AG04449 (cell line): Measurements from ENCODE around the gene UVRAG.

Experiments
- CTCF ChIA-PET: fragments of 350-600 bp; formaldehyde crosslinking; extraction: SDS; loops from one replicate; lab custom pipeline; 2021; ENCODE audit warnings: antibody characterized with exemption; lab: Yijun Ruan, JAX
- POLR2A ChIA-PET: fragments of 400-600, 350-600 bp; formaldehyde crosslinking; extraction: SDS; loops from one replicate; lab custom pipeline; 2020; ENCODE audit warnings: antibody characterized with exemption, inconsistent platforms; lab: Yijun Ruan, JAX
- DNase-seq: peaks from one replicate; pipeline ENCODE4 v3.0.0-alpha.2; 2010; ENCODE audit warnings: low read depth, low spot score
- H3K4me3 ChIP-seq: 2 replicates; pipeline ENCODE4 v1.5.1; 2011; ENCODE audit warnings: low read depth, mild to moderate bottlenecking, control low read depth, low read length
- TF ChIP-seq, protein P1 (sequence below): IDR thresholded peaks from one replicate; pipeline ENCODE4 v1.5.1; 2011; ENCODE audit warnings: mild to moderate bottlenecking, moderate library complexity, low read length, control low read depth, inconsistent platforms; ENCODE audit not compliant: insufficient read depth; ENCODE audit errors: missing control alignments

Gene UVRAG

DNA sequence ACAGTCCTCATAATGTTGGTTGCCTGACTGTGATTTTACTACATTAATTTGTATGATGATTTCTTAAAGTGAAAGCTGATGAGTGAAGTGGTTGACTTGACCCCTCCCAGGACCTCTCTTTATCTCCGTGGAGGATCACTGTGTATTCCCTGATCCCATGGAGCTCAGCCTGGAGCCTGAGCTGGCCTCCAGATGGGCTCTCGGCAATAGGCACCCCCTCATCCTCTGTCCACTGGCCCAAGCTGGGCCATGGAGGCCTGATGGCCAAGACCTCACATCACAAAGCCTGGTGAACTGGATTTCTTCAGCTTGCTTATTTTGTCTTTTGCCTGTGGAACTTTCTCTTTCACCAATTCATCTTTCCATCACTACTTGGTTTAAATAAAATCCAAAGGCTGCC is 316.1 kb downstream of the UVRAG start:
- no peak overlapping the region for H3K4me3 ChIP-seq
- no peak for DNase-seq
- TF ChIP-seq, protein P1, sequence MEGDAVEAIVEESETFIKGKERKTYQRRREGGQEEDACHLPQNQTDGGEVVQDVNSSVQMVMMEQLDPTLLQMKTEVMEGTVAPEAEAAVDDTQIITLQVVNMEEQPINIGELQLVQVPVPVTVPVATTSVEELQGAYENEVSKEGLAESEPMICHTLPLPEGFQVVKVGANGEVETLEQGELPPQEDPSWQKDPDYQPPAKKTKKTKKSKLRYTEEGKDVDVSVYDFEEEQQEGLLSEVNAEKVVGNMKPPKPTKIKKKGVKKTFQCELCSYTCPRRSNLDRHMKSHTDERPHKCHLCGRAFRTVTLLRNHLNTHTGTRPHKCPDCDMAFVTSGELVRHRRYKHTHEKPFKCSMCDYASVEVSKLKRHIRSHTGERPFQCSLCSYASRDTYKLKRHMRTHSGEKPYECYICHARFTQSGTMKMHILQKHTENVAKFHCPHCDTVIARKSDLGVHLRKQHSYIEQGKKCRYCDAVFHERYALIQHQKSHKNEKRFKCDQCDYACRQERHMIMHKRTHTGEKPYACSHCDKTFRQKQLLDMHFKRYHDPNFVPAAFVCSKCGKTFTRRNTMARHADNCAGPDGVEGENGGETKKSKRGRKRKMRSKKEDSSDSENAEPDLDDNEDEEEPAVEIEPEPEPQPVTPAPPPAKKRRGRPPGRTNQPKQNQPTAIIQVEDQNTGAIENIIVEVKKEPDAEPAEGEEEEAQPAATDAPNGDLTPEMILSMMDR, result no peak
- ChIA-PET CTCF (interaction anchor here (1.0 to 3.5 kb wide), 4 partner anchors 13 to 234 kb away, joined by 4 to 19 read pairs (median 9); no protein-coding TSS in a partner anchor), POLR2A (no interaction called here)

GRCh38 chr11:76131671-76132631 is 316.9 kb downstream of the UVRAG start:
- CTCF ChIA-PET, result interaction anchor here (0.8 to 3.5 kb wide), 6 partner anchors 12 to 235 kb away, joined by 3 to 19 read pairs (median 6); no protein-coding TSS in a partner anchor
- H3K4me3 ChIP-seq, result no peak overlapping the region
- POLR2A ChIA-PET, result no interaction called here
- TF ChIP-seq, protein P1, result no peak
- no peak for DNase-seq

DNA sequence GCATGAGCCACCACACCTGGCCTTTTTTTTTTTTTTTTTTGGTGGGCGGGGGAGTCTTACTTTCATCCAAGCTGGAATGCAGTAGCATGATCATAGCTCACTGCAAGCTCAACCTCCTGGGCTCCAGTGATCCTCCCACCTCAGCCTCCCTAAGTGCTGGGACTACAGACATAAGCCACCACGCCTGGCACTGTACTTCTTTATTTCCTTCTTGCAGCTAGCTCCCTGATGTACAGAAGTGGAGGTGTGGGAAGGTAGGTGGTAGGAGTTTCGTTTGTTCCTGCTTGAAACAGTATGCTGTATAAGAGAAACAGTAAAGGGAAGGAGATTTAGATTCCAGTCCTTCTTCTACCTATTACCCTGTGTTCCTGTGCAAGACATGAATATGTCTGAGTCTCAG is 319.2 kb downstream of the UVRAG start:
- no peak overlapping the region for H3K4me3 ChIP-seq
- CTCF ChIA-PET, result interaction anchor here (1.4 to 3.5 kb wide), 5 partner anchors 12 to 237 kb away, joined by 3 to 19 read pairs (median 5); no protein-coding TSS in a partner anchor
- POLR2A ChIA-PET, result no interaction called here
- DNase-seq, result no peak
- TF ChIP-seq, protein P1, result no peak

- H3K4me3 ChIP-seq, result no peak overlapping the region
- ChIA-PET POLR2A (interaction anchor here (0.6 kb wide), 1 partner anchor 148 kb away, joined by 3 read pairs; no protein-coding TSS in a partner anchor), CTCF (interaction anchor here (1.3 to 2.4 kb wide), 5 partner anchors 11 to 238 kb away, joined by 3 to 8 read pairs (median 5); no protein-coding TSS in a partner anchor)
- TF ChIP-seq, protein P1, result no peak
- no peak for DNase-seq
Measured at GRCh38 chr11:76135491-76135890, 320.5 kb downstream of the UVRAG start.

GRCh38 chr11:76139314-76139713 is 324.3 kb downstream of the UVRAG start:
- TF ChIP-seq, protein P1, result no peak
- no peak overlapping the region for H3K4me3 ChIP-seq
- no peak for DNase-seq
- CTCF ChIA-PET, result interaction anchor here (1.4 to 6.3 kb wide), 2 partner anchors 14 to 237 kb away, joined by 4 to 55 read pairs; no protein-coding TSS in a partner anchor
- POLR2A ChIA-PET, result no interaction called here
